Ecto neural progenitor cell (in vitro differentiated cells): Measurements from ENCODE around the gene NFYB.

Source experiments
- DNase-seq: peaks from one replicate; pipeline ENCODE4 v3.0.0-alpha.2; 2018; ENCODE audit warnings: low spot score

Gene NFYB

DNA sequence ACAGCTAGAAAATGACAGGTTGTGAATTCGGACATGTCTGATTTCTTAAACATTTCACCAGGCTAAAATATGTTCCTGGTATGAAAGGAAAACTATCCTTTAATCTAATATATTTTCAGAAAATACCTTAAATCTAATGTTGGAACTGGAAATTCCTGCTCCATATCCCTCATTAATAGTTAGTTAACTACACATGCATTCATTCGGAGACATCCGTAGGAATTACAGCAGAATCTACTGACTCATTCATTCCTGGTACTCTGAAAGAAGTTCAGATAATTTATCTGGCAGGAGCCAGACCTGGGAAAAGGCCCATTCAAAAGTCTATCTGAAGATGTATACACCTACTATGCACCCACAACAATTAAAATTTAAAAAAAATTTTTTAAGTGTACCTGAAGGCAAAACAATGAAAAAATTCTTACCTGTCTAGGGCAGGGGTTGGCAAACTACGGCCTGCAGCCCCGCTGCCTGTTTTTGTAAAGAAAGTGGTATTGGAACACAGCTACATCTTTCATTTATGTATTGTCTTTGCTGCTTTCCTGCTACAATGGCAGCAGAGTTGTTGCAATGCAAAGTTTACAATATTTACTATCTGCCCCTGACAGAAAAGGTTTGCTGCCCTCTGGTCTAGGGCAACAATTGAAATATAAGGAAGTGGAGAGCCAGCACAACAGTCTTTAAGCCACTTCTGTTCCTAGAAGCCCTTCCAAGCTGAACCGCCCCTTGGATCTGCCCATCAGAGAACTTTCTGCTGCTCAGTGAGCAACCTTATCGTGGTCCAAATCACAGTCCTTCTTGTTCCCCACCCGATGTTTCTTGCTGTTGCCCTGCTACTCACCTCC is 17.9 kb upstream of the NFYB start:
- no peak for DNase-seq

DNA sequence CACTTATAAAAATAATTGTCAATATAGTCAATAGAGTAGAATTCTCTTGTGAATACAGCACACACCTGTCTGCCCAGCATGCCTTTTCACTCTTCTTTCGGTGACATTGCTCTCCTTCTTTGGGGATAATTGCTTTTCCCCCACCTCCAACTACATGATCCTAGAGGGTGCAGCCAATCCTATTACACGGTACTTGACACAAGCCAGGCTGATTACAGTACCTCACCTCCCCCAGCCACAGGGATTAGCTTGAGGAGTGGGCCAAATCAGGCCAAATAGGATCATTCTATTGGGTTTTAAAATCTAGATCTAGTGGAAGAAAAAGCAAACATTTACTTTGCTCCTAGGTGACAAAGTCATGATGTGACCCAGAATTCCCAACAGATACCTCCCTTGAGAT is 16.8 kb upstream of the NFYB start:
- peak; percentile 60 for DNase-seq

DNA sequence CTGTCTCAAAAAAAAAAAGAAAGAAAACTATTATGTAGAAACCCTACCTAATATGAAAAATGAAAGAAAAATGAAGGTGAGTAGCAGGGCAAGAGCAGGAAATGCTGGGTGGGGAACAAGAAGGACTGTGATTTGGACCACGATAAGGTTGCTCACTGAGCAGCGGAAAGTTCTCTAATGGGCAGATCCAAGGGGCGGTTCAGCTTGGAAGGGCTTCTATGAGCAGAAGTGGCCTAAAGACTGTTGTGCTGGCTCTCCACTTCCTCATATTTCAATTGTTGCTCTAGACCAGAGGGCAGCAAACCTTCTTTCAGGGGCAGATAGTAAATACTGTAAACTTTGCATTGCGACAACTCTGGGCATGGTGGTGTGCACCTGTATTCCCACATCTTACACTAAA is 16.3 kb upstream of the NFYB start:
- no peak for DNase-seq

DNA sequence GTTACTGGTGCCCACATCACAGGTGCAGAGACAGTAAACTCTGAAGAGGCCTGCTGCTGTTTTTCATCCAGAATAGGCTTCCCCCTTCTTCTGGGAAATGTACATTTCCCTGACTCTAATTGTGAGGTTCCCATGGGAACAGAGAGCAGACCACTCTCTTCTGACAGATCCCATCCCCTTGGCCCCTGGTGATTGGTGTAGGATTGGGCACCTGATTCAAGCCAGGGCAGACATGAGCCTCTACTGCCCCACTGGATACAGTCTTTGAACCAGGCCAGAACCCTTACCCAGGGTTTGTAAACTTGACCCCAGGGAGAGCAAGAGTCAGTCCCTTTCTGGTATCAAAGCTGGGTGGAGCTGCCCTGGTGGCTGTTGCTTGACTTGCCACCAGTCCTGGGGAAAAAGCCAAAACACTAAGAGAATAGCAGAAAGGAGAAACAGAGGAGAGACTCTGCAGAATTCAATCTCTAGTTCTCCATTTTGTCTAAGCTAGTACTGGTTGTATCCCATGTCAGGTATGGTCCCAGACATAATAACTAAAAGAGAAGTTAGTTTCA is 14.8 kb upstream of the NFYB start:
- no peak for DNase-seq

DNA sequence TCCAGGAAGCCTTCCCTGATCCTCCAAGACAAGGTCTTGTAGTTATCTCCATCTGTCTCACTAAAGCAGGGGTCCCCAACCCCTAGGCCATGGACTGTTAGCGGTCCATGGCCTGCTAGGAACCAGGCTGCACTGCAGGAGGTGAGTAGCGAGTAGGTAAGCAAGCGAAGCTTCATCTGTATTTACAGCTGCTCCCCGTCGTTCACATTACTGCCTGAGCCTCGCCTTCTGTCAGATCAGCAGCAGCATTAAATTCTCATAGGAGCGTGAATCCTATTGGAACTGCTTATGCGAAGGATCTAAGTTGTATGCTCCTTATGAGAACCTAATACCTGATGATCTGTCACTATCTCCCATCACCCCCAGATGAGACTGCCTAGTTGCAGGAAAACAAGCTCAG is 12.4 kb upstream of the NFYB start:
- DNase-seq = no peak

DNA sequence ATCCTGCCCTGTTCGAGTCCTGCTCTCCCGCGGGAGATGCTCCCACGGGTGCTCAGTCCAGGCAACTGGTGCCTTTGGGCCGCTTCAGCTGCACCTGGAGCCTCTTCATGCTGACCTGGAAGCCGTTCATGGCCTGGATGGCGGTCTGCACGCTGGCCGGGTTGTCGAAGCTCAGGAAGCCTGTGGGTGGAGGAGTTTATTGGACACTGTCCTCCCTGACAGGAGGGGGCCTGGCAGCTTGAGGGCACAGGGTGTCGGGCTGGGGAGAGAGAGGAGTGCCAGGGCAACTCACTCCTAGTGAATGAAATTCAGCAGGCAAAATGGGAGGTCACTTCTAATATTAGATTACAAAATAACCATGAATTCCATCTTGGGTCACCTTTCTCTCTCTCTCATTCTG is 9.3 kb upstream of the NFYB start:
- no peak for DNase-seq

DNA sequence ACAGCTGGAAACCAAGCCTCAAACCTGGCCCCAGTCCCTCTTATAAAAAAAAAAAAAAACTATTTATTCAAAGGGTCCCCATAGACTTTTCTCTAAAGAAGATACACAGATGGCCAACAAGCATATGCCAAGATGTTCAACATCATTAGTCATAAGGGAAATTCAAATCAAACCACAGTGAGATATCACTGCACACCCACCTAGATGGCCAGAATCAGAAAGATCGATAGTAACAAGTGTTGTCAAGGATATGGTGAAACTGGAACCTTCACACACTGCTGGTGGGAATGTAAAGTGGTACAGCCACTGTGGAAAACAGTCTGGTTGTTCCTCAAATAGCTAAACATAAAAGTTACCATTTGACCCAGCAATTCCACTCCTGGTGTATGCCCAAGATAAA is 5.9 kb upstream of the NFYB start:
- DNase-seq = no peak

DNA sequence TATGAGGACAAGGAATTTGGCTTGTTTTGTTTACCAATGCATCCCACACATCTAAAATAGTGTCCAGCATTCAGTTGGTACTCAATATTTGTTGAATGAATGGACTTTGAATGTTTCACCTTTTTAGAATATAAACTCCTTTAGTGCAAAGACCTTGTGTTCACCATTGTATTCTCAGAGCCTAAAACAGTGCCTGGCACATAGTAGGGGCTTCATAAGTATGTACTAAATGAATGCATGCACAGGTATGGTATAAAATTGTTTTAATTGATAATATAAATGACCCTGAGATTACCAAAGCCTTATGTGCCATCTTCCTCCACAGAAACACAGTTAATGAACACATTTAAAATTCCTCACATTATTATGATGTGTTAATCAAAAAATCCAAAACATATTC is 5.0 kb upstream of the NFYB start:
- DNase-seq = no peak

DNA sequence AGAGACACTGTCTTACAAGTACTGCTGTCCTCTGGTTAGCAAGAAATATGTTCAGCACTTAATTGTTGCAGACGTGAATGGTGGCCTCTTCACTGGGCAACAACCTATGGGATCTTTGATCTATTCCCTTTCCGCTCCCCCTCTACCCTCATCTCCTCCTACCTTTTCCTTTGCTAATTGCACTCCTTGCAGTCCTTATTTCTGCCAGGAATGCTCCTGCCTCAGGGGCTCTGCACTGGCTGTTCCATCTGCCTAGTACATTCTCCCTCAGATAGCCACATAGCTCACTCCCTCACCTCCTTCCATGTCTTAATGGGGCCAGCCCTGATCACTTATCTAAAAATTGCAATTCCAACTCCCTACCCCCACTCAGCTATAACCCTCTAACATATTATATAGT is 4.5 kb upstream of the NFYB start:
- no peak for DNase-seq

DNA sequence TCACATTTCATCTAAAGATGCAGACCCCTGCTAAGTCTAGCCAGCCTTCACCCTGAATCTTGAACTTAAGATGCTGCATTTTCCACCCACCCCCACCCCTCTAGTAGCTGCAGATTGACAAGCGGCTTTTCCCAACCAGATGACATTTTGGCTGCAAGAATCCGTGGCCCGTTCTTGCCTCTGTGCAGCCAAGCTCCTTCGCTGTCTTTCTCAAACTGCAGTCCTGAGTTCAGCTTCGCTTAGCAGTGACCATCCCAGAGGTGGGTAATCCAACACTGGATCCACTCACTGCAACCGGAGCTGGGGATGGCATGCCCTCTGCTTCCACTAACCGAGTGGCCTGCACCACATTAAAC is 765 bp upstream of the NFYB start:
- DNase-seq = no peak

DNA sequence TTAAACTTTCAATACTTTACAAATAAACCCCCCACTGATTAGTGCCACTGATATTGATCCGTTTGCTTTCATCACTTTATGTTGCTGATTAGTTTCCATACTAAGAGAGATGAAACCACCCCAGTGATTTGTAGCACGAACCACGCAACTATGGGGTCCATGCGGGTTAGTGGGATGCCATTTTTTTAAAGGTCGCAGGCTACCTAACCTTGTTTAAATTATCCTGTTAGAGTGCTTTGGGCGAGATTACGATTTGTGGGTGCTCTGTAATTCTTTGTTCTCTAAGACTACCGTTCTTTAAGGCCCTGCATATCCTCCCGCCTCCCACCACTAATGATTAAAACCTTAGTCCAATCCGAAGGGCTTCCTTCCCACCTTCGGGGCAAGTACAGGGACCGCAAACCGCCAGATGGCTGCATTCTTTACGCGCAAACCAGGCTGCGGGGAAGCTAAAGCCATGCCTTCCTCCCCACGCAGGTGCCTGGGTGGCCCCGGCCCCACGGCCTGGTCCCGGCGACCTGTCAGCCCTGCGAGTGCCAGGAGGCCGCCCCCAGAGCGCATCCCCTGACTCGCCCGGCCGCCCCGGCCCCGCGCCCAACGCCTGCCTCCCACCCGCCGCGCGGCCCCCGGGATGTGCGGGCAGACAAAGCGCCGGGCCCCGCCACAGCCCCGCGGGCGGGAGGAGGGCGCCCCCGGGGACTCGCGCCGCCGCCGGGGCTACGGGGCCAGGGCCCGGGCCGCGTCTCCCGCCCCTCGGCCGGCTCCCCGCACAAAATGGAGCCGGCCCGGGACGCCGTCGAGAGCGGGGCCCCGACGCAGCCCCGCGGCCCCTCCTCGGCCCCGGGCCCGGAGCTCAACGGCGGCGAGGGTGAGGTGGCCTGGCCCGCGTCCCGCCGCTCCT is 759 bp downstream of the NFYB start:
- peak; percentile 82 for DNase-seq

DNA sequence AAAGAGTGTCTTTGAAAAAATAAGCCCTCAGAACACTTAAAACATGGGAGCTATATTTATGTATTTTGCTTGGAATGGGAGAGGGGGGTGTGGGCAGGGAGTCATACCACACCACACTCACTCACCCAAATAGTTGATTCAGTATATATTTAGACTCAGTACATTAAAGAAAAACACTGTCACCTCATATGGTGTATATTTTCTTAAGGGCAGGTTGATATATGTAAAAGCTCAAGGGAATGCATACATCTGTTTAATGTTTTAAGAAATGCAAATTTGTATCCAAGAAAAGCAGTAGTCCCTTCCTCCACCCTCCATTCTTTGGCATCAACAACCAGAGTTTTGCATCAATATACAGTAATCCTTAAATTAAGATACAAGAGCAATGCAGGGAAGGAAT is 1.4 kb downstream of the NFYB start:
- no peak for DNase-seq

DNA sequence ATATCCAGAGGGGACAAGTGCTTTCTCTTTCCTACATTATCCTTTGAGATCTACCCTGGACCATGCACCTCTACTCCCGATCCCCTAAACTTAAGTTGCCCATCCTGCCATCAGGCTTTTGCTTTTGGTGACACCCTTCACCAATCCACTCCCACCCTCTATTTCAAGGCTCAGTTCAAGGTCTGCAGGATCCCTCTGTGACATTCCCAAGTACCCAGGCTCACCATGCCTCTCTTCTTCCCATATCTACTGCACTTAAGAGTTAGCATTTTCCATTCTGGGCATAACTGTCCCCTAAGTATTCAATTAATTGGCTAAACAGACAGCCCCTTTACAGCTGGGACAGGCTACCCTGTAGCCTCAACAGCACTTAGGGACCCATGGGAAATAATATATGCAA is 3.1 kb downstream of the NFYB start:
- DNase-seq = no peak

DNA sequence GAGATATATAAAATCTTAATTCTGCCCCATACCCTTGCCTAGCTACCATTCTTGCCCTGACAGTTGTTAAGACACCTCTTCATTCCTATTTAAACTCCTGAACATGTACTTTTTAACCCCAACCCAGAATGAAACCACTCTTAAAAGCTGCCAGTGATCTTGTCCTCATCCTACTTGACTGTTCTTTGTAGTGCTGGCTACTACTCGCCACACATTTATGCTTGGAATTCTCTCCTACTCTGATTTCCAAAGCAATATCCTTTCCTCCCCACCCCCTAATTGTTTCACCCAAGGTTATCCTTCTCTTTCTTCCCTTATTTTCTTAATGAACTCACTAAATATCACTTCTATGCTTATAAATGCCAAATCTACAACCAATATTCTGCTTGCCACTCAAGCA is 4.1 kb downstream of the NFYB start:
- DNase-seq = no peak

DNA sequence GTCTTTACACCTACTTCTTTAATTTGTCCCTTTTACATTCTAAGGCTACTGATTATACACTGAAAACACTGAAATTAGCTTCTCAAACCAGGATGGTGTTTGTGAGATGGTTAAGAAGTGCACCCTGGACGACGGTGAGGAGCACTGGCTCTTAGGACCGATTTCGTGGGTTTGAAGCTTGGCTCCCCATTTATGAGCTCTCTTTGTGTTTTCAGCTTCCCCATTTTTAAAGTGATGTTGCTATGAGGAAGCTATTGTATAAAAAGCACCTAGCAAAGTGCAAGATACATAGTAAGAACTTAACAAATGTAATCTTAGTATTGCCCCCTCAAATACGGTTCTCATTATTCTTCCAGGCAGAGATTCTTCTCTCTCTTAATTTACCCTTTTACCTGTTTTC is 4.7 kb downstream of the NFYB start:
- no peak for DNase-seq

DNA sequence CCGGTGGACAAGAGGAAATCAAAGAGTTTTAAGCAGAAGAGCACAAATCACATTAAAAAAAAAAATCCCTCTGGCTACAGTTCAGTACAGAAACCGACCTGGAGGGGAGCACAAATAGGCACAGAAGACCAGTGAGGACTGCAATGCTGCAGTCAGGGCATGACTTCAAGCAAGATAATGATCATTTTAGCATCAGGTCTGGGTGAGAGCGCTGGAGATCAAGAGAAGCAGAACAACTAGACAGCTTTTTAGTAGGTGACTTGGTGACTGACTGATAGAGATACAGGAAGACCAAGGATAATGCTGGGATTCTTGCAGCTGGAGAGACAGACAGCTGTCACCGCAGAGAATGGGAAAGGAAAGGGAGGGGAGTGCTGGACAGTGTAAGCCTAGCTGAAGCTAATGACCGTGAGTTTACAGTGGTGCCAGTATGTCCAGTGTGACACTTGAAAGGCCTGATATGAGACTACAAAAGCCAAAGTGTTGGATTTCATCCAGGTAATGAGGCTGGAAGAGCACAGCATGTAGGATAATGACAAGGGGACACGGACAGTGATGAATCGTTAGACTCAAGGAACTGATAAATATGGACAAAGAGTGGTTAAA is 5.6 kb downstream of the NFYB start:
- DNase-seq = no peak

DNA sequence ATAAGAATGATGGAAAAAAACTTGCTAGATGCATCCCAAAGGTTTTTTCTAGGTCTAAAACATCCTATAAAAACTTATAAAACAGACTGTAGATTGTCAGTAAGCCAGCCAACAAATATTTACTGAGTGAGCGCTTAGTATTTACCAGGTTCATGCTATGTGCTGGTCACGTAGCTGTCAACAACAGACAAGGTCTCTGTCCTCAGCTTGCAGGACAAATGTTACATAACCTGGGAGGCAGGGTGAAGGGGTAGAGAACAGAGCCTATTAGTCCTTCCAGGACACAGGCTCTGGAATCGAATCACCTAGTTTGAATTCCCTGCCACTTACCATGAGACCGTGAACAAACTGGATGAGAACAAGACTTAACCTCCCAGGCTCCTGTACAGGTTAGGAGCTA is 6.4 kb downstream of the NFYB start:
- no peak for DNase-seq

DNA sequence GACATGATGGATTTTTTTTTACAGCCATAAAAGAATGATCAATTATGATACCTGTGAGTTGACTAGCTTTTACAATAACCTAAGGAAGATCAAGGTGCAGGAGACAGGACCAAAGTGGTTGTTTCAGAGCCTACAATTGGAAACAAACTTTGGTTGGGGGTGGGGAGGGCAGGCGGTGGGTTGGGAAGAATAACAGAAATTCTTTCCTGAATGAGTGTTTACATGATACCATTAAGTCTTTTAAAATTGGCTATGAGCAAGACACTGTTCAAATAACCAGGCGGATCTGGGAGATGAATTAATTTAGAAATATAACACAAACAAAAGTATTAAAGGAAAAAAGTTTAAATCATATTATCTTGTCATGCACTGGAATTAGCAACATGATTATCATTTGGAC is 7.2 kb downstream of the NFYB start:
- DNase-seq = no peak

DNA sequence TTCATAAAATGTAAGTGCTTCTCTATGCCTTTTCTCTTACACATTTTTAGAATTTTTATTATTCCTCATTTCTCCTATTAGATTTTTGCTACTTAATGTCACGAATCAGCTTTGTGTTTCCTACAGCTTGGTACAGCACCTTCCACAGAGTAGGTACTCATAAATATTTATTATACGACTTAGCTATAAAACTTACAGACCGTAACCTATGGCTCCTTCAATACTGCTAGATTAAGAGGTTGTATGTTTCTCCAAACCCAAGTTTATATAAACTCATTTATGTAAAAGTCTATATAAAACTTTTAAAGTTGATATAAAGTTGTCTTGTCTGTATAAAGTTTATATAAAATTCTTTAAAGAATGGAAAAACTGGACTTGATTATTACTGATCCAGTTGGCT is 11.5 kb downstream of the NFYB start:
- DNase-seq = no peak

DNA sequence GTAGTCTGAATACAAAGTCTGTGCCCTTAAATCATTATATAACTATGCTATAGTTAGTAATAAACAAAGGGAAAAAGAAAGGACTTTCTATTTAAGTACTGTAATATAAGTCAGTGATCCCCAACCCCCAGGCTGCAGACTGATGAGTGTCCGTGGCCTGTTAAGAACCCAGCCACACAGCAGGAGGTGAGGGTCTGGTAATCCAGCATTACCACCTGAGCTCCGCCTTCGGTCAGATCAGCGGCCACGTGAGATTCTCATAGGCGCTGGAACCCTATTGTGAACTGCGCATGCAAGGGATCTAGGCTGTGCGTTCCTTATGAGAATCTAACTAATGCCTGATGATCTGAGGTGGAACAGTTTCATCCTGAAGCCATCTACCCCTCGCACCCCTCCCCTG is 15.7 kb downstream of the NFYB start:
- DNase-seq = no peak

DNA sequence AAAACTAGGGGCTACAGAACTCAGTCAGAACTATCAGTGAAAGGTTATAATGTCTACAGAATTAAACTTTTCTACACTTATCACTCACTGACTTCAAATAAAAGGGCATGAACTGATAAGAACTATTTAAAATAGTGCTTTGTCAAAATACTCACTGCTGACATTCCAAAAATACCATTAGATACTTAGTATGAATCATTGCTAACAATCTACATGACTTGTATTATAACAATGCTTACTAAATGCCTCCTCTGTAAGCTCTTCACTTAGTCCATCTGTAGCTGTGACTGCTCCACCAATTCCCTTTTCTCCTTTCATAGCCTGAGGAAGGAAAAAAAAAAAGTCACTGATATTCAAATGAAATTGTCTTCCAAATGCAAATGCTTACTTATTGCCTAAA is 17.0 kb downstream of the NFYB start:
- DNase-seq = no peak

DNA sequence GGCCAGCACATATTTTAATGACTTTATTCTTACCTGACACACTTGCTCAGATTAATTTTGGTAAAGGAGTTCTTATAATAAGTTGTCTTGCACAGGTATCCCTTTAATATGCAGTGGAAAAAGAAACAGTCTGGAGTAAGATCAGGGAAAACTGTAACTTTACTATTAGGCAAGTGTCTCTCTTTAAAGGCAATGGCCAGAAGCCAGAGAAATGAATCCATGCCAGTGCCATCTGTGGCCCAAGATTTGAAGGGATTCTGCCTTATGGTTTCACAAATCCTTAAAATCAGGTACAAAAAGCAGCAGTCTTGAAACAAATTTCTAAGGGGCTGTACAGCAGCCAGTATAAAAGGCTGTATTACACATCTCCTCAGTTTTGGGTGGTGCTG is 22.4 kb downstream of the NFYB start:
- no peak for DNase-seq
